DMS153 treated with DMSO at 0.1 percent for 48 hours (cell line): Measurements from ENCODE around the gene ZNF319.

ENCODE experiments used
- DNase-seq: peaks from one replicate; lab custom pipeline; 2025; ENCODE audit not compliant: unreplicated experiment; lab: John Stamatoyannopoulos, UW

Gene ZNF319

DNA sequence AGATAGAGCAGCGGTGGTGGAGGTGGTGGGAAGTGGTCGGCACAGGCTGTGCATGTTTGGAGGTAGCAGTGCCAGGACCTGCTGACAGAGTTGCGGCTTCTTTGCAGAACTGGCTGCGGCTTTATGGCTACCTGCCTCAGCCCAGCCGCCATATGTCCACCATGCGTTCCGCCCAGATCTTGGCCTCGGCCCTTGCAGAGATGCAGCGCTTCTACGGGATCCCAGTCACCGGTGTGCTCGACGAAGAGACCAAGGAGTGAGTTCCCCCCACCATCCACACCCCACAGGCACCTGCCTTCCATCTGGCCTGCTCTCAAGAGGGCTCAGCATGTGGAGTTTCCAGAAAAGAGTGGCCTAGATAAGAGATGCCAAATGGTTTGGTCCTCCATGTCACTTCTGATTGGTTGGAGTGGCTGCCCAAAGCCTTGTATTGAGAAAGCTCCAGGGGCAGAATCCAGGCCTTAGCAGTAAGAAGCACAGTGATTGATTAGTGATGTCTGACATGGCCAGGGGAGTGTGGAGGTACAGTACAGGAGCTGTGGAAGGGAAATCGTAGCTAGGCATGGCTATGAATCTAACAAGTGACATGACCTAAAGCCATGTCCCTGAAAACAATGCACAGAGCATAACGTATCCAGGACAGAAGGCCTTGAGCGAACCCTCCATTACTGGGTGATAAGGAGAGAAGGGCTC lies 37.0 kb upstream of the ZNF319 start:
- no peak for DNase-seq

DNA sequence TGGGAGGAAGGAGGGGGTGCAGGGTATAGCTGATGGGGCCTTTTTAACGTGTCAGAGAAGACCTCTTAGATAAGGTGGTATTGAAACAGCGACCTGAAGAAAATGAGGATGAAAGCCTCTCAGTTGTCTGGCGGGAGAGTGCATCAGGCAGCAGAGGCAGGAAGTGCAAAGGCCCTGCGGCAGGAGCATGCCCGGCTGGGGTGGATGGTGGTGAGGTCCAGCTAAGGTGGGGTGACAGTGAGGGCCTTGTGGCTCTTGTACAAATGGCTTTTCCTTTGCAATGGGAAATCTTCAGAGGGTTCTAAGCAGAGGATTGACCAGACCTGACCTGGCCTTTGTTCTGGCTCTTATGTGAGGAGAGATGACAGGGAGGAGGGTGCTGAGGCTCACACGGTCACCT lies 36.5 kb upstream of the ZNF319 start:
- DNase-seq, result no peak

DNA sequence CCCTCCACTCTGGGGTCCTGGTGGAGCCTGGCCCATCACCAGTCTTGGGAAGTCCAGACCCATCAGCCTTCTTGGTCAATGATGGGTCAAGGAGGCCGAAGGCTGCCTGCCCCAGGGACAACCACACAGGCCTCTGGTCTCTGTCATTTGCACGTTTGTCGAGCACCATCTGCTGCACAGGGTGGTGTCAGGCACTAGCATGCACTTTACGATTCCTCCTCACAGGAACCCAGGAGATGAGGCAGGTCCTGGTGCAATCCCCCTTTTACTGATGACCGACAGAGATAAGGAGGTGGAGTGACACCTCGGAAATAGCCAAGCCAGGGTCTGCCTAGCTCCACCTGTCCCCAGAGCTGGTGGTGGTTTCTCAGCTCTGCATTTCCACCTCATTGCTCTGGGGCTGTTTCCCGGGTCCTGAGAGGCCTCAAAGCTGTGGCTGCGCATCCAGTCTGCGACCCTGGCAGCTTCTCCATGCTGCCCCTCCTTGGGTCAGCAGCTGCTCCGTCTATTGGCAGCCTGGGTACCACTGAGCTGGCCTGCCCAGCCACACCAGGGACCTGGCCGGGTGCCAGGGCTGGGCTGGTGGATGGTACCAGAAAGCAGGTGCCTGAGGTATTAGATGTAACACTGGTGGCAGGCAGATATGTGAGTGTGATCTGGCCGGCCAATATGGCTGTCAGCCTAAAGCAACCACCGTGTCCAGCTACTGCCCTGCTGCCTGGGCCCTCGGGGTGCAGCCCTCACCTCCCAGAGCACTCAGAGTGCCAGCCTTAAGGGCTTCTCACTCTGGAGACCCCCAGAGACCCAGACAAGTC lies 35.1 kb upstream of the ZNF319 start:
- DNase-seq, result no peak

DNA sequence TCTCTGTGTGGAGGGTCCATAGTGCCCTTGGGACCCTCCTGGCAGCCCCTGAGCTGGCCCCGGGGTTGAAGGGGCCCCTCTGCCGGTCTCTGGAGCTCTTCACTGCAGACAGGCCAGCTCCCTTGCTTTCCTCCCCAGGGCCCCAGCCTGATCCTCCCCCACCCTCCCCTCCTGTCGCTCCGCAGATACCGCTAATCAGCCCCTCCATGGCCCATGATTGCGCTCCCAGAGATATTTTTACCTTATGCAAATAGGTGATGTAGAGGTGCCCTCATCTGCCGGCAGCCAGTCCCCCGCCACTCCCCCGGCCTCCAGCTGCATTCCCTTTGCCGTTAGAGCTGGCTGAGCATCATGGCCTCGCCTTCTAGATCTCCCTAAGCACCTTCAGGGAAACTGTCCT lies 34.3 kb upstream of the ZNF319 start:
- DNase-seq, result no peak

DNA sequence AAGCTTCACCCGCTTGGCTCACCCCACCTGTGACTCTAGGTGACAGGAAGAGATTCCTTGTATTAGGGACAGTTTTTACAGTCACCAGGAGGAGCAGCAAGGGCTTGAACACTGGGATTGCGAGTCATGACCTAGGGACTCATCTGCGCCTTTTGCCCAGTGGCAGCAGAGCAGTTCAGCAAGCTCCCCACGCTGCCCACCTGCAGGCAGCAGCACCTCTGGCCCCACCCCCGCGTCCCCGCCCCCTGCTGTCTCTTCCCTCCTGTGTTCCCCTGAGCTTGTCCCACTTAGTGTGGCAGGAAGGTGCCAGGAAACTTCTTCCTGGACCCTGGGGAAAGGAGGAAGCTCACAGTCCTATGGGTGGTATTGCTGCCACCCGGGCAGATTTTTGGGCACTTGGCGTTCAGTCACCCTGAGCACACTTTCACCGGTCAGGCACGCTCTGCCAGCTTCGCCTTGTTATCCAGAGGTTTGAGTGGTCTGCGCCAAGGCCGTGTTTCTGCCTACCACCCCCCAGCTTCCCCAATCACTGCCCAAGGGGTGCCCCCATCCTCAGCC lies 33.7 kb upstream of the ZNF319 start:
- DNase-seq, result no peak

DNA sequence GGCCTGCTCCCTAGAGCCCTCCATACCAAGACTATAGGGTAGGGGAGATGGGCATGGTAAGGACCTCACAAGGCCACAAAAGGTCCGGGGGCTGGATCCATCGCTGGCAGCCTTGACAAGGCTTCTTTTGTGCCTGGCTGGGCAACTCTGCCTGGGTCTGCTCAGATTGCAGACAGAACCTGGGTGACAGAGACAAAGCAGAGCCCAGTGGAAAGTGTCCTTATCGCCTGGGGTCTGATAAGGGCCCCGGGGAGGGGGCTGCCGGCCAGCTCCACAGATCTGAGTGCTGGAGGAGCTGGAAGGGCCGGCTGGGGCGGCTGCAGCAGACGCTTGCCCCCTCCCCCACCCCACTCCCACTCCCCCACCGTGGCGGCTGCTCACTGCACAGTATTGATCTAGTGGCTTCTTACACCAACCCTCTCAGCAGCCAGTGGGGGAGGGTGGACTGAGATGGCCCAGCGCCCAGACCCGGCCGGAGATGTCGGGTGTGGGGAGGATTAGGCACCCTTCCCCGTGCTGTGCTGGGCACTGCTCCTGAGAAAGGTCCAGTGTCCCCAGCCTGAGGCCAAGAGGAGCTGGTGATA lies 32.3 kb upstream of the ZNF319 start:
- DNase-seq, result no peak

DNA sequence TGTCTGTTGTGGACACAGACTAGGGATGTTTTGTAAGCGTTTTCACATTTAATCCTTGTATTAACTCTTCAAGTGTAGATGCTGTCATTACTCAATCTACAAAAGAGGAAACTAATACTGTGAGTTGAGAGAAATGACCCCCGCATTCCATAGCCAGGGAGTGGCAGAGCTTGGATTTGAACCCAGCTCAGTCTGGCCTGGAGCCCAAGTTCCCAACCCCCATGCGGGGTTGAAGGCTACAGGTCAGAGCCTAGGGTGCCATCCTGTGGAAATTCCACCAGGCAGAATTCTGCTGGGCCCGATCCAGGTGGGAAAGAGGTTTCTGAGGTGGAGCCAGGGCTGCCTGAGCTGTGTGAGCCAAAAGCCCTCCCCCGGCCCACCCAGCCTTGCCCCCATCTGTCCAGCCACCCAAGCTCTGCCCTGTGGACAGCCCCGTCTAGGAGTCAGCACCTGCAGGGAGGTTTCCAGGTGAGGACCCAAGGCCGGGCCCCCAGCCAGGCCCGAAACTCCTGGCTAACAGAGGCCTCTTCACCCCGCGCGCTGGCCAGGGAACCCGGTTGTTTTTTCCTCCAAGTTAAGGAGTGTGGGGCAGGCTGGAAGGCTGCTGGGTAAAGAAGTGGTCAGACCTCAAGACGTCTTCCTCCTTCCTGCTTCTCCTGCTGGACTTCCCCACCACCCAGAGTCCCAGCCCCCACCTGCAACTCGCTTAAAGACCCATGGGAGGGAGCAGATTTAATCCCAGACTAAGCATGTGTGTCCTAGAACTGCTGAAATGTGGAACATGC lies 30.7 kb upstream of the ZNF319 start:
- DNase-seq, result no peak

DNA sequence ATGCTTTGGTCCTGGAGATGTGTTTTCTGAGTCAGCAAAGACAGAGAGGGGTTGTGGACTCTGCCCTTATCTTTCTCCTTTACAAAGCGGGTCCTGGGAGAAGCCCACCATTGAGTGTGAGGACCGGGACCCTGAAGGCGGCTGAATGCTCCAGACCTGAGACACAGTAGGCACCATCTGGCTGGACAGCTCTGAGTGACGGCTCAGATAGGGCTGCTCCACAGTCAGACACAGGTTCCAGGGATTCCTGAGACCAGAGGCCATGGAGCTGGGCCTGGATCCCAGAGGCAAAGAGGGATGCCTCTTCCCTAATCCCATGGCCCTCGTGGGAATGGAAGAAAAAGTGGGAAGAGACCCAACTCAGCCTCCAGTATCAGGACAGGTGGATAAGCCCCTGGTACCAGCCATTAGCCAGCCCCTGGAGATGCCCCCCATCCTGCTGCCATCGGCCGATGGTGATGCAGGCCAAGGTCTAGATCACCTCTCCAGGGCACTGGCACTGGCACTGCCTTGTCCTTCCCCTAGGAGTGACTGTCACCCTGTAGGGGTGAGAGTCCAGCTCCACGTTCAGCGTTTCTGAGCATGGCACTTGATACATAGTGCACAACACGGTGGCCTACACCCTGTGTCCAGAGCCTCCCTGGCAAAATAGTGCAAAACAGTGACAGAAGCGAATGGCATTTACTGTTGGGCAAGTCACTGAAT lies 29.8 kb upstream of the ZNF319 start:
- DNase-seq, result no peak

DNA sequence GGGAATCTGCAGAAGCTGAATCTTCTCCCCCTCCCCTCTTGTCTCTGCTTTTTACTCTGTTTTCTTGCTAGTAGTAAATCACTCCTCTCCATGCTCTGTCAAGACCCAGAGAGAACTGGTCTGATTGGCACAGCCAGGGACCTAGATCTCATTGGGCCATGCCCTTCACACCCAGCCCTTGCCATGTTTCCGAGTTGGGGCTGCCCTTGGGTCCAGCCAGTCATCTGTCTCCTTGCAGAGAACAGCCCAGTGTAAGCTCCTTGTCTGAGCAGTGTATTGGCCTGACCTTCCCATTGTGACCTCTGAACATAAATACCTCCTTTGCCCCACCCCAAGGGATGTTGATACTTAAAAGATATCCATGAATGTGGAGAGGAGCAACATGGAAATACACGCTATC lies 28.9 kb upstream of the ZNF319 start:
- no peak for DNase-seq

DNA sequence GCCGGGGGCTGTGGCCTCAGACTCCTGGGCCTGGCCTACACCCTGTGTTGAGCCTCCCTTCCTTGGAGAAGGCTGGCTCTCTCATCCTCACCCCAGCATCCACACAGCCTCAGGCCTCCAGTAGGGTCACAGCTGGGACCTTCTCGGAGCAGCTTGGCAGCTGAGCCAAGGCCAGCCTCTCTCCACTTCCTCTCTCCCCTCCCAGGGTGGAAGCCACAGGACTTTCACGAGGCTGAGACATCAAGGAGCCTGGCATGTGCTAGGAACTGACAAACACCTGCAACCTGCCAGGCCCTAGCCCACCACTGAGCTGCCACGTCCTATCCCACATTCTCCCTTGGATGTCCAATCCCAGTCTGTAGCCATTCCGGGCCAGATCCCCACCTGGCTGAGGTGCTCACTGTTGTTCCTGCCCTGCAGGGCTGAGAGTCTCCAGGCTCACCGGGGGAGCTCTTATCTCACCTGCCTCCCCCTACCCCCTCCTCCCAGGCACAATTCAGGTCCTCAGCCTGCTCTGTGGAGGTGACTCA lies 28.1 kb upstream of the ZNF319 start:
- DNase-seq, result no peak

DNA sequence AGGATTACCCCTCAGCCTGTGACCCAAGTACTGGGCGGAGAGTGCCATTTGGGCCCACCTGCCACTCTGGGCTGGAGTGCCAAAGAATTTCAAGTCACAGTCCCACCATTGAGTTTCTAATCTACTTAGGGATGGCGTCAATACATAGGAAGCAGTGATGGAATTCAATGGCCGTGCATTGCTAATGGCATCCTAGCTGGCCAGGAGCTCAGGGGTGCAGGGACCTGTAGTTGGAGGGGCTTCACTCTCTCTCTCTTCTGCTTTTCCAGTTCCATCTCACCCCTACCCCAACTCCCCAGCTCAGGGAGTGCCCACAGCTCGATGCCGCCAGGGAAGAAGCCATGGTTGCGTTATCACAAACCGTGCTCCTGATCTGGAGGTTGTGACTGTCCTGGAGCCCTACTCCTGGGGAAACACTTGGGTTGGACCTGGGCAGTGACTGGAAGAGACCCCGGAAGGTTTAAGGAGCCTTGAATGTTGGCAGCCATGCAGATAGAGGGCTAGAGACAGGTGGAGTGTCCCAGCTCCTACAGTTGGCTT lies 27.5 kb upstream of the ZNF319 start:
- no peak for DNase-seq

DNA sequence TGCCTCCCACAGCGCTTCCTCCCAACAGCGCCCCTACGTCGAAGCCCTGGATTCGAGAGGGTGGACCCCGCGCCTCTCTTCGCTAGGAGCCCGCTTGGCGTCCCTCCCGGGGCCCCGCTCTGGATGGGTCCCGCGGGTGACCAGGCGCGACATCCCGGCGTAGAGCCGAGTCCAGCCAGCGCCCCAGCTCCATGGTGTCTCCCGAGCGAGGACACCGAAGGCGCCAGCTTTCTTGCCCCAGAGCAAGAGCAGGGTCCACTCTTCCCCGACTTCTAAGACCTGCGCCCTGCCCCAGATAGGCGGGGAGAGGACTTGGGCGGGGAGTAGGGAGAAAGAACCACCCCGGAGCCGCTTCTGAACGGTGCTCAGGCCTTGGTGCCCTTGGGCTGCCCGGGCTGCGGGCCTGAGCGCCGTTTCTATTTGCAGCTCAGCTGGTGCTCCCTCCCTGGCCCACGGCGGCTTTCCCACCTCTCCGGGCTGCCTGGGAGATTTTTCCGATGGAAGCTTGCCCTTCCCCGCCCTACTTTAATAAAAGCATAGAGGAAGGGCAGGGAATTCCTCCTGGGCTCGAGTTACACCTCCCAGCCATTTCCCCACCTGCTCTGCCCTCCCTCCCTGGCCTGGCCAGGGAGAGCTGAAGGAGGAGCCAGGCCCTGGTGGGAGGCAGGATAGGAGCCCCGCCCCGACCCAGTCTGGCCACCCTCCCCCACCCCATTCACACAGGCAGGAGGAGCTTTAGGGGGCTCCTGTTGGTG lies 26.9 kb upstream of the ZNF319 start:
- DNase-seq, result no peak

DNA sequence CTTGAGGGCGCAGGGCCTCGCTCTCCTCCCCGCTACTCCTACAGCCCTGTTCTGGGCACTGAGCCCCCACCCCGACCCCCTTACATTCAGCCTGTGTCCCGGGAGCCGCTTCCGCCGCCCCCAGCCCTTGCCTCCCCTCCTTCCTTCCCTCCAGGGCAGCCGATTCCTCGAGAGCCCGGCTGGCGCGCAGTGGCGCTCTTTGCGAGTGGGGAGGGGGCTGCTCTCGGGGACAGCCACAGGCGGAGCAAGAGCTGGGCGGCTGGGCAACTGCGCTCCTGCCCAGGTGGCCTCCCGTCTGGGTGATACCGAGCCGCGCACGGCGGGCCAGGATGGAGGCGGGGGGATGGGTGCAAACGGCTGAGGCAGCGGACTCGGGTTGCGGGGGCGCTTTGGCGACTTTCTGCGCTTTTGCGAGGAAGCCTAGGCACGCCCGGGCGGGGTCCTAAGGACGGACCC lies 26.3 kb upstream of the ZNF319 start:
- DNase-seq, result no peak

DNA sequence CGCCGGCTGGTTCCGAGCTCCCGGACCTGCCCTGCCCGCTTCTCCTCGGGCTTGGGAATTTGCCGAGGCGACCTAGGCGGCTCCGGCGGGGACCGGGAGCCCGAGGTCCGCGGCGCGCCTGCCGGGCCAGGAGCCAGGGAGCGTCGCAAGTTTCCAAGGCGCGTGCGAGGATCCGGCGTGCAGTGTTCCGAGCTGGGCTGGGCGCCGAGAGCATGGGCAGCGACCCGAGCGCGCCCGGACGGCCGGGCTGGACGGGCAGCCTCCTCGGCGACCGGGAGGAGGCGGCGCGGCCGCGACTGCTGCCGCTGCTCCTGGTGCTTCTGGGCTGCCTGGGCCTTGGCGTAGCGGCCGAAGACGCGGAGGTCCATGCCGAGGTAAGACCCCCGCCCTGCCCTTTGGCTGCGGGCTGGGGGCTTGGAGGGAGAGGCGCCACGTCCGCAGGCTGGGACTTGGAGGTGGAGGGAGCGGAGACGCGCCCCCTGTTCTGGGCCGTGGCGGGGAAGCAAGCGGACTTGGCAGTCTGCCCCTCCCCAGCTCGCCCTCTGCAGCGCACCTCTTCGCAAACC lies 25.8 kb upstream of the ZNF319 start:
- no peak for DNase-seq

DNA sequence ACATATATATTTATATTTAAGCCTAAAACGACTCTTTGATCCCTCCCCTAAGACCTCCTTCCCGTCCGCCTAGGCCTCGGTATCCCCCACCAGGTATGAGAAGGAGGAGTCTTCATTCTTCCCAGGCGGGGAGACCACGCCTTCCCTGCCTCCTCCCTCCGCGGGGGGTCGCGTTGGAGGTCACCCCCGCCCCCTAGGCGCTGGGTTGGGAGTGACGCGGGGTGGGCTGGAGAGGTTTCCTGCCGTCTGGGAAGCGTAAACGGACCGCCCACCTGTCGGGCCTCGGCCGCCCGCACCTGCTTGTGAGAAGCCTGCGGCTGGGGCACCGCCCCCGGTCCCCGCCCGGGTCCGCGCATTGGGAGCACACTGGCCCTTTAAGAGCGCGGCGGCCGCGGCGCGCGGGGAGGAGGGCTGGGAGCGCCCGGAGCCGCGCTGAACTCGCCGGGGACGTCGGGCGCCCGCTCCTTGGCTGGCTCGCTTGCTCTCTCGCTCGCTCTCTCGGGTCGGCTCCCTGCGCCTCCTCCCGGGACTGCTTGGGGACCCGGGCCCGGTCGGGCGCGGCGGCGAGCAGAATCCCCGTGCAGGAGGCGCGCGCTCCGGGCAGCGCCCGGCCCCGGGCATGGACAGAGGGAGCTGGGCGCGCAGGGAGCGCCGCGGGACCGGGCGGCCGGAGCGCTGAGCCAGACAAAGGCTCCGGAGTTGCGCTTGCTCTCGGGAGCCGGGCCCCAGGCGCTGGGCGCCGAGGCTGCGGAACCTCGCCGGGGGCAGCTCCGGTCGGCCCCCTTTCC lies 25.1 kb upstream of the ZNF319 start, which contains the start of gene MMP15:
Gene MMP15 (plus strand): TSS at position 404 of the 788 bp plus-strand sequence. CDS start 597 bp downstream, outside the sequence.
- peak; percentile 79 for DNase-seq

DNA sequence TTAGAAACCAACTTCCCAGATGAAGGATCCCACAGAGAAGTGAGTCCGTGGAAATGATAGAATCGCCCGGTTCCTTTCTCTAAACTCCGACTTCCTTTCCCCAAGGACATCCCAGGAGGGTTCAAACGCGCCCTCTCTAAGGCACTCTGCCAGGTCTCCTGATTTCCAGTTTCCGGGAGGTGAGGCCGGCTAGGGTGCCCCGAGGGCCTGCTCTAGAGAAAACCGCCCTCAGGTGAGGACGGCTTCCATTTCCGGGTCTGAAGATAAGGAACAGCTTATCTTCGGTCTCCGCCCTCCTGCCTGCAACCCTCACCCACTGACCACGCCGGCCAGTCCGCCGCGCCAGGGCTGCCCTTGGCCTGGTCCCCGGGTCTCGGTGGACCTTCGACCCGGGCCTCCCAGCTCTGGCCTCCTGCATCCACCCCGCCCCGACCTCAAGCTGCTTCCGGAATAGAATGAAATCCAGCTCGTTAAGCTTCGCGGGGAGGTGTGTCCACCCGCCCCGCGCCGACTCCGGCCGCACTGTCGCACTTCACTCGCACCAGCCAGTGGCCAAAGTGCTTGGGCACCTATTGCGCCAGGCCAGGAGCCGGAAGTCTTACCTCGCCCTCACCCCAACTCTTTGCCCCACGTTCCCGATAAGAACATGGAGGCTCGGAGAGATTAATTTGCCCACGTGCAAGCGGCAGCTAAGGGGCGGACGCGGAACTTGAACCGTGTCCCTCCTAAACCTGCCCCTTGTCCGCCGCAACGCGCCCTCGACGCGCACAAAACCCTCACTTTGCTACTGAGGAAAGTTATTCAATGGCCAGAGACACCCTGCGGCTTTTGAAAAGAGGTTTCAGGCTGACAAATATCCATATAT lies 24.2 kb upstream of the ZNF319 start:
- peak; percentile 65 for DNase-seq
